GM23338 (cell line): ENCODE measurements around the gene SPEM1. TPM values are rescaled to one million over a fixed set of nuclear protein-coding genes. Genes with fewer than 3 reads are reported as not detected.

Experiments
- ATAC-seq: fragments of 200-7000 bp; cut with Tn5 transposase; 3 replicates; pipeline ENCODE4 v1.9.1; 2020
- DNase-seq: peaks from one replicate; pipeline ENCODE4 v3.0.0-alpha.2; 2015; ENCODE audit warnings: low spot score
- H2AFZ ChIP-seq: fragments of 200-600 bp; sonication (generic); 2 replicates; pipeline ENCODE4 v1.8.0; 2016; ENCODE audit warnings: antibody characterized with exemption, mild to moderate bottlenecking, moderate library complexity
- H3F3A ChIP-seq: fragments of 200-600 bp; sonication (generic); replicated peaks from 2 replicates; pipeline ENCODE4 v1.8.0; 2017; ENCODE audit warnings: antibody characterized with exemption, mixed run types, low read depth
- H3K27ac ChIP-seq: fragments of 200-600 bp; sonication (generic); 2 replicates; pipeline ENCODE4 v1.6.1; 2016; ENCODE audit warnings: low read depth
- H3K27me3 ChIP-seq: fragments of 200-600 bp; sonication (generic); 2 replicates; pipeline ENCODE4 v1.8.0; 2016; ENCODE audit warnings: mild to moderate bottlenecking, mixed run types, moderate library complexity; ENCODE audit not compliant: insufficient read depth
- H3K36me3 ChIP-seq: fragments of 200-600 bp; sonication (generic); 2 replicates; pipeline ENCODE4 v1.8.0; 2016; ENCODE audit warnings: mild to moderate bottlenecking; ENCODE audit not compliant: insufficient read depth
- H3K4me1 ChIP-seq: fragments of 200-600 bp; sonication (generic); 2 replicates; pipeline ENCODE4 v1.8.0; 2016; ENCODE audit warnings: mild to moderate bottlenecking, moderate library complexity; ENCODE audit not compliant: insufficient read depth
- H3K4me2 ChIP-seq: fragments of 200-600 bp; sonication (generic); 2 replicates; pipeline ENCODE4 v1.7.1; 2017; ENCODE audit warnings: mixed run types
- H3K4me3 ChIP-seq: fragments of 200-600 bp; sonication (generic); 2 replicates; pipeline ENCODE4 v1.6.1; 2016; ENCODE audit warnings: mixed run types
- H3K79me2 ChIP-seq: fragments of 200-600 bp; sonication (generic); replicated peaks from 2 replicates; pipeline ENCODE4 v1.8.0; 2017; ENCODE audit warnings: mild to moderate bottlenecking; ENCODE audit not compliant: insufficient read depth
- H3K9me2 ChIP-seq: fragments of 200-600 bp; sonication (generic); 2 replicates; pipeline ENCODE4 v1.8.0; 2017; ENCODE audit not compliant: insufficient read depth
- H4K20me1 ChIP-seq: fragments of 200-600 bp; sonication (generic); replicated peaks from 2 replicates; pipeline ENCODE4 v1.8.0; 2017; ENCODE audit warnings: mild to moderate bottlenecking; ENCODE audit not compliant: insufficient read depth
- H3K27ac Mint-ChIP-seq: 2 replicates; pipeline ENCODE4 v1.8.0; 2020; ENCODE audit warnings: inconsistent platforms, mild to moderate bottlenecking, moderate library complexity, mixed read lengths
- H3K27me3 Mint-ChIP-seq: 3 replicates; pipeline ENCODE4 v1.8.0; 2022; ENCODE audit warnings: low read depth, mild to moderate bottlenecking, moderate library complexity, mixed read lengths, inconsistent platforms; ENCODE audit not compliant: insufficient read depth, poor library complexity
- H3K36me3 Mint-ChIP-seq: 3 replicates; pipeline ENCODE4 v1.8.0; 2021; ENCODE audit warnings: low read depth, mild to moderate bottlenecking, inconsistent platforms, moderate library complexity, mixed read lengths
- H3K4me1 Mint-ChIP-seq: 3 replicates; pipeline ENCODE4 v1.8.0; 2020; ENCODE audit warnings: mild to moderate bottlenecking, inconsistent platforms, mixed read lengths
- H3K4me3 Mint-ChIP-seq: 3 replicates; pipeline ENCODE4 v1.8.0; 2021; ENCODE audit warnings: moderate library complexity, mild to moderate bottlenecking, inconsistent platforms, mixed read lengths
- H3K9me3 Mint-ChIP-seq: 3 replicates; pipeline ENCODE4 v1.8.0; 2020; ENCODE audit warnings: moderate library complexity, mild to moderate bottlenecking, inconsistent platforms, mixed read lengths
- CTCF ChIP-seq, 2 experiments: fragments of 200-600 bp in 1 of 2; sonication (generic) in 1 of 2; conservative IDR thresholded peaks; 2 replicates each; pipeline versions ENCODE4 v1.5.1 to v1.6.1; 2016 to 2017; ENCODE audit warnings: antibody characterized with exemption in 2 of 2, low read depth in 2 of 2, mild to moderate bottlenecking in 2 of 2, moderate library complexity in 1 of 2
- EZH2phosphoT487 ChIP-seq: fragments of 200-600 bp; sonication (generic); IDR thresholded peaks from one replicate; pipeline ENCODE4 v1.8.1; 2018; ENCODE audit warnings: antibody characterized with exemption; ENCODE audit not compliant: unreplicated experiment
- POLR2AphosphoS5 ChIP-seq: IDR thresholded peaks from 2 replicates; pipeline ENCODE4 v1.6.1; 2016; ENCODE audit warnings: antibody characterized with exemption, low read depth
- ZNF114 ChIP-seq: fragments of 250-450 bp; sonication (Bioruptor Pico); IDR thresholded peaks from 2 replicates; pipeline ENCODE4 v1.5.0; 2020; ENCODE audit warnings: mild to moderate bottlenecking, moderate library complexity
- polyA plus RNA-seq: library from polyadenylated mRNA; unstranded; fragments of >200 nt; fragmentation: Nextera tagmentation; extraction: Ambion mirVana; gene quantifications from 2 replicates; pipeline ENCODE4 v1.2.1, GENCODE V29; 2016
- total RNA-seq: library from RNA; depleted of rRNA; stranded (reverse); fragments of >200 nt; shearing (Covaris generic); gene quantifications from 2 replicates; pipeline ENCODE4 v1.2.3, GENCODE V29; 2014
- TF ChIP-seq, protein P1 (sequence below): IDR thresholded peaks from one replicate; pipeline ENCODE4 v1.6.1; 2018; ENCODE audit warnings: antibody characterized with exemption; ENCODE audit not compliant: unreplicated experiment

Gene SPEM1
- total and polyA plus RNA-seq, 2 experiments from 2014 or later = not detected

GRCh38 chr17:7444682-7445618, 24.8 kb downstream of the SPEM1 start, which contains the start of gene CHRNB1:
CHRNB1 (plus strand) TSS chr17:7445061; CDS start chr17:7445128, 67 bp downstream.
- Histone ChIP-seq H3K4me3 (peak within 1 kb of the TSS; percentile 90), H3K4me2 (peak within 1 kb of the TSS; percentile 99), H3K4me1 (peaks cover 41% of the 10 kb centered on the region), H2AFZ (peak within 1 kb of the TSS; percentile 97), H3K36me3 (no peaks in the 10 kb centered on the region), H3K27ac (peak within 1 kb of the TSS; percentile 90), H3F3A (peaks cover 39% of the 10 kb centered on the region), H4K20me1 (0 out of 2 replicates have a peak, but pooled peaks cover 3% of the 10 kb centered on the region), H3K27me3 (peaks cover 38% of the 10 kb centered on the region), H3K9me2 (no peaks in the 10 kb centered on the region), H3K79me2 (no peaks in the 10 kb centered on the region)
- DNase-seq = peak; percentile 96
- peak; percentile 69 for ATAC-seq
- Mint-ChIP-seq H3K4me1 (peaks cover 34% of the 10 kb centered on the region), H3K27me3 (peaks cover 39% of the 10 kb centered on the region), H3K4me3 (peak within 1 kb of the TSS; percentile 91), H3K27ac (peak within 1 kb of the TSS; percentile 96), H3K9me3 (no peaks in the 10 kb centered on the region; the same call in 2 of the 3 replicates), H3K36me3 (peaks cover 9% of the 10 kb centered on the region; the same call in 2 of the 3 replicates)
- peak; percentile 63 for TF ChIP-seq POLR2AphosphoS5
- no peak for TF ChIP-seq EZH2phosphoT487
- TF ChIP-seq CTCF (conservative IDR thresholded peaks at IDR 0.05; ENCODE audit: low read depth in 2 of 2) = peak in 1 of 2 experiments; percentile 37; a peak in 2 of 4 replicates
- TF ChIP-seq, protein P1, sequence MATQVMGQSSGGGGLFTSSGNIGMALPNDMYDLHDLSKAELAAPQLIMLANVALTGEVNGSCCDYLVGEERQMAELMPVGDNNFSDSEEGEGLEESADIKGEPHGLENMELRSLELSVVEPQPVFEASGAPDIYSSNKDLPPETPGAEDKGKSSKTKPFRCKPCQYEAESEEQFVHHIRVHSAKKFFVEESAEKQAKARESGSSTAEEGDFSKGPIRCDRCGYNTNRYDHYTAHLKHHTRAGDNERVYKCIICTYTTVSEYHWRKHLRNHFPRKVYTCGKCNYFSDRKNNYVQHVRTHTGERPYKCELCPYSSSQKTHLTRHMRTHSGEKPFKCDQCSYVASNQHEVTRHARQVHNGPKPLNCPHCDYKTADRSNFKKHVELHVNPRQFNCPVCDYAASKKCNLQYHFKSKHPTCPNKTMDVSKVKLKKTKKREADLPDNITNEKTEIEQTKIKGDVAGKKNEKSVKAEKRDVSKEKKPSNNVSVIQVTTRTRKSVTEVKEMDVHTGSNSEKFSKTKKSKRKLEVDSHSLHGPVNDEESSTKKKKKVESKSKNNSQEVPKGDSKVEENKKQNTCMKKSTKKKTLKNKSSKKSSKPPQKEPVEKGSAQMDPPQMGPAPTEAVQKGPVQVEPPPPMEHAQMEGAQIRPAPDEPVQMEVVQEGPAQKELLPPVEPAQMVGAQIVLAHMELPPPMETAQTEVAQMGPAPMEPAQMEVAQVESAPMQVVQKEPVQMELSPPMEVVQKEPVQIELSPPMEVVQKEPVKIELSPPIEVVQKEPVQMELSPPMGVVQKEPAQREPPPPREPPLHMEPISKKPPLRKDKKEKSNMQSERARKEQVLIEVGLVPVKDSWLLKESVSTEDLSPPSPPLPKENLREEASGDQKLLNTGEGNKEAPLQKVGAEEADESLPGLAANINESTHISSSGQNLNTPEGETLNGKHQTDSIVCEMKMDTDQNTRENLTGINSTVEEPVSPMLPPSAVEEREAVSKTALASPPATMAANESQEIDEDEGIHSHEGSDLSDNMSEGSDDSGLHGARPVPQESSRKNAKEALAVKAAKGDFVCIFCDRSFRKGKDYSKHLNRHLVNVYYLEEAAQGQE = no peak

DNA sequence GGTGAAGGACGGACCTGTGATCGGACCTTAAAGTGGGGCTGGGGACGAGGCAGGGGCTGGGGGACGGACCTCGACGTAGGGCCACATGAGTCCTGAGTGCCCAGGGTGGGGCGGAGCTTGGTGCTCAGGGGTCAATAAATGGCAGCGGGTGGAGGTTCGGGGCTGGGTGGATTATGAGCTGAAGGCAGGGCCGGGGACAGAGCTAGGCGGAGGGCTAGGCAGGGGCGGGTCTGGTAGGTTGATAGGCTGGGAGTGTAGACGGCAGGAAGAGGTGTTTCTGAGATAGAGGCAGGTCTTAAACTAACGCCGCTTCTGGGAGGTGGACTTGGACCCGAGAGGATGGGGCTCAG, 25.5 kb downstream of the SPEM1 start:
- H3F3A ChIP-seq = peaks cover 34% of the 10 kb centered on the region
- TF ChIP-seq POLR2AphosphoS5 (no peak), ZNF114 (CRISPR knock-in tag) (no peak)
- TF ChIP-seq, protein P1 = no peak
- Mint-ChIP-seq H3K4me1 (peaks cover 34% of the 10 kb centered on the region), H3K27ac (peak overlapping the region; percentile 96), H3K27me3 (peaks cover 34% of the 10 kb centered on the region), H3K36me3 (peaks cover 12% of the 10 kb centered on the region; the same call in 2 of the 3 replicates), H3K9me3 (no peaks in the 10 kb centered on the region; the same call in 2 of the 3 replicates), H3K4me3 (peak overlapping the region; percentile 91)
- peak overlapping the region; percentile 99 for H3K4me2 ChIP-seq
- H3K9me2 ChIP-seq = no peaks in the 10 kb centered on the region
- H4K20me1 ChIP-seq = 0 out of 2 replicates have a peak, but pooled peaks cover 3% of the 10 kb centered on the region
- no peaks in the 10 kb centered on the region for H3K79me2 ChIP-seq
- H3K4me1 ChIP-seq = peaks cover 41% of the 10 kb centered on the region
- H3K36me3 ChIP-seq = no peaks in the 10 kb centered on the region
- H2AFZ ChIP-seq = peak overlapping the region; percentile 97
- peak; percentile 94 for DNase-seq
- peak; percentile 83 for ATAC-seq
- H3K27me3 ChIP-seq = peaks cover 38% of the 10 kb centered on the region
- H3K4me3 ChIP-seq = peak overlapping the region; percentile 90
- H3K27ac ChIP-seq = peak overlapping the region; percentile 90
